ENCODE measurements around the gene POLR1A. TPM values are rescaled to one million over a fixed set of nuclear protein-coding genes. Genes with fewer than 3 reads are reported as not detected.

POLR1A gene
- total and polyA plus RNA-seq, 2 experiments from 2014 or later, result 6.3 to 19.0 TPM

DNA sequence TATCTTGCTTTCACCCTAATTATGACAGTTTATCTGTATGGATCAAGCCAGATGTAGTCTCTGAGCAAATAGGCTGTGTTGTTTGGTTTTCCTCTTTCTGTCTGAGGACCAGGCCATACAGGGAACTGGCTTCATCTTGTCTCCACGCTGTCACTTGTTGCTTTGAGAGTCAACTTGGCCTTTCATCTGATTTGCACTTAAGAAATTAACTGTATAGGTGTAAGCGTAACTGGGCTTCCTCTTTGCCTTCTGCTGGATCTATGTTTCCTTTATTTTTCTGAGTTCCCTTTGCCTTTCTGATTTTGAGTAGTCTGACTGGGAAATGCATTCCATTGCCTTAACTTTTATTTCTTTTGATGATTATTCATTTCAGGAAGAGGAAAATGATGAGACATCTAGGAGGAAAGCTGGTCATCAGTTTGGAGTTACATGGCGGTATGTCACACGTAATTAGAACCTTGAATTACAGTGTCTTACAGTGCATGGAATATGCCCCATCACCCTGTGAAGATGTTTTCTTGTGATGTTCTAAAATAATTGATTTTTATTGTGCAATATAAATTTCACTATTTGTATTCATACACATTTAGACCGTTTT is 17.7 kb upstream of the POLR1A start:
- H3K9me3 ChIP-seq (ENCODE audit: low read depth), result no peaks in the 10 kb centered on the region
- DNase-seq (ENCODE audit: low spot score), result no peak
- no peak overlapping the region for H2AFZ ChIP-seq
- H3K27ac ChIP-seq, result no peak overlapping the region
- H3K36me3 ChIP-seq (replicated peaks; ENCODE audit: insufficient read depth, low read depth), result peaks cover 10% of the 10 kb centered on the region
- no peak overlapping the region for H3K4me2 ChIP-seq
- WGBS (ENCODE audit: low lambda C conversion rate, missing lambda C conversion rate), result 90% methylated on average over 5 of the region's 5 CpGs
- no peaks in the 10 kb centered on the region for H4K20me1 ChIP-seq (ENCODE audit: insufficient read depth, poor library complexity, severe bottlenecking)
- no peaks in the 10 kb centered on the region for H3K27me3 ChIP-seq
- no peak for TF ChIP-seq EZH2 (IDR thresholded peaks at IDR 0.05; ENCODE audit: borderline replicate concordance)
- no peak for TF ChIP-seq EZH2phosphoT487 (IDR thresholded peaks at IDR 0.05; ENCODE audit: low read depth, severe bottlenecking, unreplicated experiment)
- TF ChIP-seq, protein P1, sequence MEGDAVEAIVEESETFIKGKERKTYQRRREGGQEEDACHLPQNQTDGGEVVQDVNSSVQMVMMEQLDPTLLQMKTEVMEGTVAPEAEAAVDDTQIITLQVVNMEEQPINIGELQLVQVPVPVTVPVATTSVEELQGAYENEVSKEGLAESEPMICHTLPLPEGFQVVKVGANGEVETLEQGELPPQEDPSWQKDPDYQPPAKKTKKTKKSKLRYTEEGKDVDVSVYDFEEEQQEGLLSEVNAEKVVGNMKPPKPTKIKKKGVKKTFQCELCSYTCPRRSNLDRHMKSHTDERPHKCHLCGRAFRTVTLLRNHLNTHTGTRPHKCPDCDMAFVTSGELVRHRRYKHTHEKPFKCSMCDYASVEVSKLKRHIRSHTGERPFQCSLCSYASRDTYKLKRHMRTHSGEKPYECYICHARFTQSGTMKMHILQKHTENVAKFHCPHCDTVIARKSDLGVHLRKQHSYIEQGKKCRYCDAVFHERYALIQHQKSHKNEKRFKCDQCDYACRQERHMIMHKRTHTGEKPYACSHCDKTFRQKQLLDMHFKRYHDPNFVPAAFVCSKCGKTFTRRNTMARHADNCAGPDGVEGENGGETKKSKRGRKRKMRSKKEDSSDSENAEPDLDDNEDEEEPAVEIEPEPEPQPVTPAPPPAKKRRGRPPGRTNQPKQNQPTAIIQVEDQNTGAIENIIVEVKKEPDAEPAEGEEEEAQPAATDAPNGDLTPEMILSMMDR (IDR thresholded peaks at IDR 0.05; ENCODE audit: poor library complexity), result no peak
- H3K4me1 ChIP-seq (ENCODE audit: insufficient read depth), result no peaks in the 10 kb centered on the region
- H3K79me2 ChIP-seq, result peaks cover 2% of the 10 kb centered on the region
- no peak overlapping the region for H3K4me3 ChIP-seq
- no peaks in the 10 kb centered on the region for H3K9me2 ChIP-seq (replicated peaks; ENCODE audit: insufficient read depth)

DNA sequence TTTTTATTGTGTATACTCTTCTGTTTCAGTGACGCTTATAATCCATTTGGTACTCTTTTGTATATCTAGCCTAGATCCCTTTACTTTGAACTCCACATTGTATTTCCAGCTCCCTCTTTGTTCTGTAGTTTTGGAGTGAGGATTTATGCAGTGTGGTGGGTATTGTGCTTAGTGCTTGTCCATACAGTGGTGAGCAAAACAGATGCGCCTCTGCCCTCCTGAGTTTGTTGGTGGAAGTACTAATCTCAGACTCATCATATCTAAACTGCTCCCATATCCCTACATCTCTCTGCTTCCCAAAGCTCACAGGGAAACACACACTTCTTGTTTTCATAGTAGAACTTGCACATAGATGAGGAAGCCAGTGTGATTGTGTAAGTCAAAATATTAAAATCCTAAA is 12.4 kb upstream of the POLR1A start:
- Histone ChIP-seq H3K4me2 (no peak overlapping the region), H3K36me3 (replicated peaks; ENCODE audit: insufficient read depth, low read depth) (peaks cover 10% of the 10 kb centered on the region), H3K4me3 (no peak overlapping the region), H3K9me3 (ENCODE audit: low read depth) (no peaks in the 10 kb centered on the region), H2AFZ (no peak overlapping the region), H4K20me1 (ENCODE audit: insufficient read depth, poor library complexity, severe bottlenecking) (no peaks in the 10 kb centered on the region), H3K27me3 (no peaks in the 10 kb centered on the region), H3K9me2 (replicated peaks; ENCODE audit: insufficient read depth) (no peaks in the 10 kb centered on the region), H3K79me2 (peaks cover 24% of the 10 kb centered on the region), H3K27ac (peak overlapping the region; percentile 22), H3K4me1 (ENCODE audit: insufficient read depth) (no peaks in the 10 kb centered on the region)
- TF ChIP-seq, protein P1 (IDR thresholded peaks at IDR 0.05; ENCODE audit: poor library complexity), result no peak
- TF ChIP-seq EZH2 (IDR thresholded peaks at IDR 0.05; ENCODE audit: borderline replicate concordance) (no peak), EZH2phosphoT487 (IDR thresholded peaks at IDR 0.05; ENCODE audit: low read depth, severe bottlenecking, unreplicated experiment) (no peak)
- no peak for DNase-seq (ENCODE audit: low spot score)
- WGBS (ENCODE audit: low lambda C conversion rate, missing lambda C conversion rate), result 94% methylated on average over 2 of the region's 2 CpGs

DNA sequence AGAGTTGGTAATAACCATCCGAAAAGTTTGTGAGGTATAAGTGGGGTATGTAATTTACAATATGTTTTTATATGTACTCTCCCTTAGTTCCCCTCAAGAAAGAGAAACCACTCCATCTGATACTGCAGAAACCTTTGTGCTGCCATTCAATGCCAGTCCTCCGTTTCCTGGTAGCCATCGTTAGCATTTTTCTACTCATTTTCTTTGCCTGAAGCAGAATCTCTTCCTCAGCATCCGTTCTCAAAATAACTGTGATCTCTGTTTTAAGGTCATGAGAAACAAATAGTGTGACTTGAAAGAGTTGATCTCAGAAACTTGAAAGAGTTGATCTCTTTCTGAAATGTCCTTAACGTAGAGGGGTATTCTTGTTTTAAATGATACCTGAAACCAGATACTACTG is 1.3 kb upstream of the POLR1A start:
- Histone ChIP-seq H3K36me3 (replicated peaks; ENCODE audit: insufficient read depth, low read depth) (no peaks in the 10 kb centered on the region), H3K27me3 (no peaks in the 10 kb centered on the region), H3K9me2 (replicated peaks; ENCODE audit: insufficient read depth) (no peaks in the 10 kb centered on the region), H3K4me1 (ENCODE audit: insufficient read depth) (peaks cover 19% of the 10 kb centered on the region), H3K4me3 (peak overlapping the region; percentile 64), H2AFZ (peak overlapping the region; percentile 49), H3K9me3 (ENCODE audit: low read depth) (no peaks in the 10 kb centered on the region), H3K4me2 (peak overlapping the region; percentile 93), H3K27ac (peak overlapping the region; percentile 79), H4K20me1 (ENCODE audit: insufficient read depth, poor library complexity, severe bottlenecking) (peaks cover 10% of the 10 kb centered on the region), H3K79me2 (peaks cover 82% of the 10 kb centered on the region)
- DNase-seq (ENCODE audit: low spot score), result no peak
- 16% methylated on average over 5 of the region's 5 CpGs for WGBS (ENCODE audit: low lambda C conversion rate, missing lambda C conversion rate)
- TF ChIP-seq, protein P1 (IDR thresholded peaks at IDR 0.05; ENCODE audit: poor library complexity), result no peak
- TF ChIP-seq EZH2phosphoT487 (IDR thresholded peaks at IDR 0.05; ENCODE audit: low read depth, severe bottlenecking, unreplicated experiment) (no peak), EZH2 (IDR thresholded peaks at IDR 0.05; ENCODE audit: borderline replicate concordance) (no peak)
